ENCODE data around the gene CES2.

CES2 gene

GRCh38 chr16:66902648-66903543 lies 32.4 kb upstream of the CES2 start:
- DNase-seq, result no peak

DNA sequence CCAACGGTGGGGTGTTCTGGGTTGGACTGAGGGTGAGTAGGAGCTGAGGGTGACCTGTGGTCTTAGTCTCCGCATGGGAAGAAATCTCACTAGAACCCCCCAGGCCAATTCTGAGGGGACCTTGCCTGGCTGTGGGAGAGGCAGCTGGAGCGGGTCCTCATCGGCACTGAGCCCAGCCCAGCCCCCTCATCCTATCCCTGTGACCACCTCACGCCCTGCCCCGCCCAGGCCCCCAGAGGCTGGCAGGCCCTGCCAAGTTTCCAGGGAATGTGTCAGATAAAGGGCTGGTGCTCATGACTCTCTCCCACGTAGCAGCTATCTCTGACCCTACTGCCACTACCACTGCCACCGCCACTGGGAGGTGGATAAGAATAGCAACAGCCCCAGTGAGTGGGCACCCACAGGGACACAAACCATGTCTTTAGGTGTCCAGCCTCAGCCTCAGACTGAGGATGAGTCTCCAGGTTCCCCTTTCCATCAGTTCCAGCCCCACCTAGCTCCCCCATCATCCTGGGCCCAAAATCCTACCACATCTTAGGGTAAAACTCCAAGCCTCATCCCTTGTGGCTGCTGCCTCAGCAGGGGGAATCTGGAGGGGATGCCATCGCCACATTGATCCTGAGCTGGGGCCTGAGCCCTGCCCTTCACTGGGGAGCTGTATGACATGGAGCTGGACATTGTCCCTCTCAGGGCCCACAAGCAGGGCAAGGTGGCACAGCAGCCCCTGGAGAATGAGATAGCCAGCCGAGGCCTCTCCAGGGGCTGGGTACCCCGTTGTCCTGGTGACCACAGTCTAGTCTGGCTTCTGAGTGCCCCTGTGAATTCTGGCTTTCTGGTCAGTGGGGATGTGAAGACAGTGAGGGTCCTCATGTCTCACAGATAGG lies 31.5 kb upstream of the CES2 start:
- no peak for DNase-seq

- no peak for DNase-seq
These were observed 30.9 kb upstream of the CES2 start for GRCh38 chr16:66904428-66904845.

DNA sequence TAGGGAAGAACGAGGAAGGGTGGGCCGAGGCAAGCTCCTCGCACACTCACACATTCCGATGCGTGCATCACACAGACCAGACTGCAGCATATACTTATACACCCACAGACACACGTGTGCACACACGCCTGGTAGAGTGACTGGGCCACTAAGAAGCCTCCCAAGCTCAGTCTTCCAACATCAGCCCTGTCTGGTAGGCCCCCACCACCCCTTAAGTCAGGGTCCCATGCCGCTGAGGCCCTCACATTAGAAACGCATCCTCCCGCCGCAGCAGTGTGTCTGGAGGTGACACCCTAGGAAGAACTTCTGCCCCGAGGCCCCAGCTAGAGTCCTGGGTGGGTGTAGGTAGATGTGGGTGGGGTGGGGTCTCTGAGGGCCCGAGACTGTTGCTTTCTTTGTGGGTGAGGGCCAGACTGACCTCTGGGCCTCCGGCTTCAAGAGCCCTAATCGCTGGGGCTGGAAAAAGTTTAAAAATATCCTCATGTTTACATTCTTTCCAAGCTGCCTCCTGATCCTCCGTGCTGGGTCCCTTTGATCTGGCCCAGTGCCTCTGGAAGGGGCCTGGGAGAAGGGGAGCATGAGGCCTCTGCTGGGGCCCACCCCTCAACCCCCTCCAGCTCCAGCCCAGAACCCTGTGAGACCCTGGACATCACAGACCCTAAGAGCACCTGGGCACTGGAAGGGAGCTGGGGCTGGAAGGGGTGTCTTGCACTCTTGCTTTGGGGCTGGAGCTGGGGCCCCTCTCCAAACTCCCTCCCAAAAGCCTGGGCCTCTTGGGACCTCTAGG lies 30.3 kb upstream of the CES2 start:
- DNase-seq, result no peak

GRCh38 chr16:66905633-66906539 lies 29.4 kb upstream of the CES2 start:
- DNase-seq, result no peak

GRCh38 chr16:66906916-66907836 lies 28.1 kb upstream of the CES2 start:
- no peak for DNase-seq

- DNase-seq, result no peak
These were observed 27.2 kb upstream of the CES2 start for GRCh38 chr16:66908116-66908515.

GRCh38 chr16:66908762-66909559 lies 26.4 kb upstream of the CES2 start:
- DNase-seq, result no peak

GRCh38 chr16:66910175-66910940 lies 25.0 kb upstream of the CES2 start:
- no peak for DNase-seq

- no peak for DNase-seq
These were observed 24.2 kb upstream of the CES2 start for GRCh38 chr16:66911112-66911511.

DNA sequence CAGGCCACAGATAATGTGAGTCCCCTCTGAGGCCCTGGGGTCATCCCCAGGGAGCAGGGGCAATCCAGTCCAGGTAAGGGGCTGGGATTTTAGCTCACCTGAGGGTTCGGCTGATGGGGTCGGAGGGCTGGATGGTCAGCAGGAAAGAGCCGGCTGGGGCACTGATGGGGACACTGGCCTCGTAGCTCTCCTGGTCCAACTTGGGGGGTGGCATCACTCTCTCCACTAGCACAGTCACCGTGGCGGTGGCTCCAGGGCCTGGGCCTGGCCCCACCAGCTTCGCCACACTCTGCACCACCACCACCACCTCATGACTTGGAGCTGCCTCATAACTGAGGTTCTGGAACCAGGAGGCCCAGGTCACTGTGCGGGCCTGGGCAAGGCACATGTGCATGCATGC lies 23.5 kb upstream of the CES2 start:
- DNase-seq, result no peak

DNA sequence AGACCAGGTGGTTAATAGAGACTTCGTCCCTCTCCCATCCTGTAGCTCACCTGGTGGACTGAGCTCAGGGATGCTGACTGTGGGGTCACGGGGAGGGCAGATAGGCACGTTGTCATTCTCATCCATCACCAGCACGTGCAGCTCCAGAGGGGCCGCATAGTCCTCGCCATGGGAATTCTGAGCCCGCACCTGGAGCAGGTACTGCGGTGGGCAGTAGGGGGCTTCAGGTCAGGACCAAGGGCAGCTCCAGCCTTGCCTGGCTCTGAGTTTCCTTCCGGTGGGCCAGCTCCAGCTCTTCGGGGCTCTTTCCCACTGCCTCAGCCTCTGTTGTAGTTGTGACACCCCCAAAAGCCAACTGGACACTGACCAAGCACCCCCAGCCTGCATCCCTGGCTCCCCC lies 22.2 kb upstream of the CES2 start:
- DNase-seq, result no peak

DNA sequence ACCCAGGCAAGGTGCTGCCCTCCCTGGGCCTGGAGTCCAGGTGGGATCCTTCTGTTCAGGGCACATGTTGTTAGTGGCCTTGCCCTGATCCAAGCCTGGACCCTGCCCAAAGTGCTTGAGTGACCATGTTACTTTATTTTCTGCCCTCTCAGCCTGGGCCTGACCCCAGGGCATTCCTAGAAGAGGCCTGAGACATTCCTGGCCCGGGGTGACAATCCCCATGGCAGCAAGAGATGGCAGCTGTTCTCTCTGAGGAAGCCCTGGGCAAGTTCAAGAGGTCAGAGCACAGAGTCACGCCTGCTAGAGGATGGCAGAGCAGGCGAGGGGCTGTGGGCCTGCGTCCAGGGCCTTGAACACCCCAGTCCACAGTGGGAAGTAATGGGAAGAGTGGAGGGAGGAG lies 21.6 kb upstream of the CES2 start:
- DNase-seq, result no peak

DNA sequence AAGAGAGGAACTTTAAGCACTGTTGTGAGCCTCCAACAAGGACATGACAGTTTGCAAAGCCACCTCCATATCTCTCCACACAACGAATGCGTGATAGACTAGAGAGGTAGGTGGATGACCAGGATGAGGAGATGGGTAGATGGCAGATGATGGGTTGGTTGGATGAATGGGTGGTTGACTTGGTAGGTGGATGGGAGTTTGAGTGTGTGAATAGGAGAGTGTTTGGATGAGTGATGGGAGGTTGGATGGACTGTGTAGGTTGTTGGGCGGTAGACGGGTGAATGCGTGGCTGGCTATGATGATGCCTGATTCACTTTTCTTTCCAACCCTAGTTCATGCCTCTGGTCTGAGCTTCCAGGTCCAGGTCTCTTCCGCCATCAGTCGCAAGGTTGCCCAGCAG lies 20.8 kb upstream of the CES2 start:
- no peak for DNase-seq

GRCh38 chr16:66915041-66915440 lies 20.3 kb upstream of the CES2 start:
- no peak for DNase-seq

DNA sequence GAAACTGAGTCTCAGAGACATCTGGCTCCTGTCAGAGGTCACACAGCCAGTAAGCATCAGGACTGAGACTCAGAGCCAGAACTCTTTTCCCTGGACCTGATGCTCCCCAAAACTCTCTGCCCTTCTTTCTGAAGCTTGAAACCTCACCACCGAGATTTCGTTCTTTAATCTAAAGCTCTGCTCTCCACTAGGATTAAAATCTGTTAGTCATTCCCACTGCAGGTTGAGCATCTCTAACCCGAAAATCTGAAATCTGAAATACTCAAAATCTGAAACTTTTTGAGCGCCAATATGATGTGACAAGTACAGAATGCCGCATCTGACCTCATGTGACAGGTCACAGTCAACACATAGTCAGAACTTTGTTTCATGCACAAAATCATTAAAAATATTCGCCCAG lies 18.8 kb upstream of the CES2 start:
- no peak for DNase-seq

GRCh38 chr16:66917741-66918140 lies 17.6 kb upstream of the CES2 start:
- no peak for DNase-seq

GRCh38 chr16:66918355-66918754 lies 17.0 kb upstream of the CES2 start:
- DNase-seq, result no peak

Data from NCI-H1930 (cell line).